GM19395 (cell line): ENCODE data around the gene PPIH.
"Not testable (repeated sequence)": the region's sequence is repeated elsewhere in the genome, so short reads cannot be mapped to it uniquely, and the experiment has no call there.

ENCODE experiments used
- ATAC-seq: cut with Tn5 transposase; IDR thresholded peaks from one replicate; pipeline ENCODE4 v1.9.1; 2021; ENCODE audit warnings: mild to moderate bottlenecking, moderate library complexity; ENCODE audit not compliant: unreplicated experiment

Gene PPIH

GRCh38 chr1:42657981-42658876, at the start of gene PPIH:
TSS of gene PPIH (plus strand) at chr1:42658423. CDS start at chr1:42658447, 24 bp downstream.
- peak; percentile 92 for ATAC-seq

- ATAC-seq, result no peak
Observed at GRCh38 chr1:42613803-42614131, 44.5 kb upstream of the PPIH start.

- no peak for ATAC-seq
Observed at GRCh38 chr1:42618866-42619265, 39.4 kb upstream of the PPIH start.

GRCh38 chr1:42620307-42620706, 37.9 kb upstream of the PPIH start:
- no peak for ATAC-seq

DNA sequence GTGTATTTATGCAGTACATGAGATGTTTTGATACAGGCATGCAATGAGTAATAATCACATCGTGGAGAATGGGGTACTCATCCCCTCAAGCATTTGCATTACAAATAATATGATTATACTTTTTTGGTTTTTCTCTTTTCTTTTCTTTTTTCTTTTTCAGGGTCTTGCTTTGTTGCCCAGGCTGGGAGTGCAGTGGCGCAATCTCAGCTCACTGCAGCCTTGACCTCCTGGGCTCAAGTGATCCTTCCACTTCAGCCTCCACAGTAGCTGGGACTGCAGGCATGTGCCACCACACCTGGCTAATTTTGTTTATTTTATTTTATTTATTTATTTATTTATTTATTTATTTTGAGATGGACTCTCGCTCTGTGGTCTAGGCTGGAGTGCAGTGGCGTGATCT, 37.0 kb upstream of the PPIH start:
- not testable (repeated sequence) for ATAC-seq

- ATAC-seq, result not testable (repeated sequence)
Observed at GRCh38 chr1:42627205-42627604, 31.0 kb upstream of the PPIH start.

DNA sequence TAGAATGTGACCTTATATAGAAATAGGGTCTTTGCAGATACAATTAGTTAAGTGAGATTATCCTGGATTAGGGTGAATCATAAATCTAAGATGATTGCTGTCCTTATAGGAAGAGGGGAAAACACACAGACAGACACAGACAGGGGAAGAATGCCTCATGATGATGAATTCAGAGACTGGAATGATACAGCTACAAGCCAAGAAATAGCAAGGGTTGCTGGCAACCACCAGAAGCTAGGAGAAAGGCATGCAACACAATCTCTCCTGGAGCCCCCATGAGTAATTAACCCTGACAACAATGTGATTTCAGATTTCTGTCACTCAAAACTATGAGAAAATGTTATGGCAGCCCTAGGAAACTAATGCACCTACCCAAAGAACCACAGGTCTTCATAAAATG, 19.1 kb upstream of the PPIH start:
- no peak for ATAC-seq

DNA sequence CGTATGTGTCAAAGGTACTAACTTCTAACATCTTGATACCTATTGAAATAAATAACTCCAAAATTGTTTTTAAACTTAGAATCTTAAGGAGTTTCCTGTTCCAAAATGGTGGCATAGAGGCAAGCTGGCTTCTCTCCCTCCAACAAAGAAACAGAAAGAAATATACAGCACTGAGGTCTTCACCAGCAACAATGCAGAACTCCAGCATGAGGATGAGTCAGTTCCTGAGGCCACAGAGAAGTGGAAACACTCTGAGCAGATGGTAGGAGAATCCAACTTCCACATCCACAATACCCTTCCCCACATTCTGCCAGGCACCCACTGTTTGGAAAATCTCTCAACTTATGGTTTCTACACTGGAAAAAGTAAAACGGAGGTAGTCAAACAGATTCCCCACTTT, 12.2 kb upstream of the PPIH start:
- no peak for ATAC-seq

- ATAC-seq, result no peak
Observed at GRCh38 chr1:42657201-42657600, 1.0 kb upstream of the PPIH start.

- ATAC-seq, result peak; percentile 8
Observed at GRCh38 chr1:42658877-42659337, 684 bp downstream of the PPIH start.

- no peak for ATAC-seq
Observed at GRCh38 chr1:42660907-42661500, 2.8 kb downstream of the PPIH start.

- ATAC-seq, result no peak
Observed at GRCh38 chr1:42669936-42670335, 11.7 kb downstream of the PPIH start.

DNA sequence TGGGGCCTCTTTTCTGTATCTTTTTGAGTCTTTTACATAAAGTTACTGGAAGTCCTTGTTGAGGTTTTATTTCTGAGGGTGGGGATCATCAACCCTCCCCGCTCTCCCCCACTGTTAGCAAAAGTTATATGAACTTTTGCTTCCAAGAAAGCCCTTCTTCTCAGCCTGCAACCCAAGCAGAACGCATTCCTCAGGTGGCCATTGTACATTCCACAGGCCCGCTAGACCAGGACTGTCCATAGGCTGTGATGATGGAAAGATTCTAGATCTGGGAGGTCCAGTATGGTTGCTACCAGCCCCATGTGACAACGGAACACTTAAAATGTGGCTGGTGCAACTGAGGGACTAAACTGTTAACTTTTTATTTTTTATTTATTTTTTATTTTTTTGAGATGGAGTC, 12.2 kb downstream of the PPIH start:
- no peak for ATAC-seq

GRCh38 chr1:42674214-42674613, 16.0 kb downstream of the PPIH start:
- ATAC-seq, result no peak

DNA sequence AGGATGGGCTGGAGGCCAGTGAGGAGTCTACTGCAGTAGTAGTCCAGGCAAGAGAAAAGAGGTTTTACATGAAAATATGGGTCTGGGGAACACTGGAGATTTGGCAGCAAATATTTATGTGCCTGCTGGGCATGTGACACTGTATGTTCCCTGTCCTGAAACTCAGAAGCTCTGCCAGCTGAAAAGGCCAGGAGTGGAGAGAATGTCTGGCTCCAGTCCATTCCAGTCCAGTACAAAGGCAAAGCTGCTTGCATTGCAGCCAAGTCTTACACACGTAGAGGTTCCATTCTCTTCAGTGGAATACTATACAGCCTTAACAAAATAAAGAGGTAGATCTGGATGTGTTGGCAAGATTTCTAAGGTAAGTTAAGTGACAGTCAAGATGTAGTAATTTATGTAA, 16.5 kb downstream of the PPIH start:
- no peak for ATAC-seq

DNA sequence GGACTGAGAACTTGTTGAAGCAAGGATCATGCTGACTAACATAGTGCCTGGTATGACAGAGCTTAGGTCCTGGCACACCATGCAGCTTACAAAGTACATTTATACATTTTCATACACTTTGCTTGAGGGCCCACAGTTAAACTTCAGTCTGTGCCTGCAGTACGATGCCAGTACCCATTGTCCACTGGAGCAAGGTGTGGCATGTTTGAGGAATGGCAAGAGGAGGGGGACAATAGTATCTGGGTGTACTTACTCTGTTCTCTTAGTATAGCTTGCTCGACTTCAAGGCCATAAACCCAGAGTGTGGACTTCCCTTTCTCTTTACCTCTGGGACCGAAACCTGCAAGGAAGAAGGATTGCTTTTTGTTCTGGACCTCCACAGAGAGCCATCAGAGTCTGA, 17.2 kb downstream of the PPIH start:
- no peak for ATAC-seq

DNA sequence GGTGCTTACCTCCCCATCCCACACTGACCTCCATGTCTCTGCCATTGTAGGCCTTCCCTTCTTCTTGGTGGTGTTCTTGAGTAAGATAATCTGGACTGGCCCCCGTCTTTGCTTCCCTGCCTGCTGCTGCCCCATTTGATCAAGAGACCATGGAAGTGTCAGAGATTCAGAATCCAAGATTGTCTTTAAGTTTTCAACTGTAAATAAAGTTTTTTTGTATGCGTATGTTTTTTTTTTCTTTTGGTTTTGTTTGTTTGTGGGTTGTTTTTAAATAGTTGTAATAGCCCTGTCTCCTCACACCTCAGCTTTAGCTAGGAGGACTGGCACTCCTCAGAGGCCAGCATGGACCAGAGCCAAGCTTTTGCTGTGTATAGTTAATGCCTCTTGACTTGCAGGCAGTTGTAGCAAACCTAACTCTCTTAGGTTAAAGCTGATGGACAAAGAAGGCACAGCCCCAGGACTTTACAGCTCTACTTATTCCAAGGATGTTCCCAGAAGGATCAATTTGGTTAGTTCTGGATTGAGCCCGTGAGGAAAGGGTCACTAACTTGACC, 18.4 kb downstream of the PPIH start:
- no peak for ATAC-seq

GRCh38 chr1:42679364-42679983, 21.3 kb downstream of the PPIH start:
- no peak for ATAC-seq

GRCh38 chr1:42680055-42680454, 21.8 kb downstream of the PPIH start:
- ATAC-seq, result no peak

DNA sequence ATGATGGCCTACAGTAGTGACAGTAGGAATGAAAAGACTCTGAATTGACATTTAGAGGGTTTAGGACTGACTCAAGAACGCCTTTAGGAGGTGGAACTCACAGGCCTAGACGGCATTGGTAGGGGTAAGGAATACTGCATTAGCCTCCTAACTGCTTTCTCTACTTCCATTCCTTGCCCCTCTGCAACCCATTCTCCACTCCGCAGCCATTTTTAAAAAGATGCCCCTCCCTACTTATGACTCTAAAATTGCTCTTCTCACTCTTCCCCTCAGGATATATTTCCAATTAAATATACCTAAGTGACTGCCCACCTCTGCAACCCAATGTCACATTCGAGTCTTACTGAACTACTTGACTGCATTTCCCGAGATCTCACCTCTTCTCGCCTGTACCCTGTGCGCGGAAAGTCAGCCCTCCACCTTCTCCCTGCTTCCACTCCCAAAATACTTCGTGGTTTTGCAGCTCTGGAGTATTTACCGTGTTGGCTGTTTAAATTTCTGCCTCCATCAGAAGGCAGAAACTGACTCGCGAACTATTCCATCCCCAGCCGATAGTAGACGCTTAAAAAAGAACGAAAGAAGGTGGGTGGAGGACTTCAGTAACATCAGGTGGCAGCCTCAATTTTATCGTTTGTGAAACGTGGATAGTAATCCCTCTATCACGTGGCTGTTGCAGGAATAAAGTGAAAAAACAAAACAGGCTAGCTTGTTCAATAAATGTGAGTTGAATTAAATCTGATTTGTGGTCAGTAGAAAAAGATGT, 22.9 kb downstream of the PPIH start:
- ATAC-seq, result no peak
